NCI-H2081 treated with DMSO at 0.1 percent for 48 hours (cell line): ENCODE results near the gene DDX42.
"Not testable (repeated sequence)": the region's sequence is repeated elsewhere in the genome, so short reads cannot be mapped to it uniquely, and the experiment has no call there.

Source experiments
- DNase-seq: peaks from one replicate; lab custom pipeline; 2025; lab: John Stamatoyannopoulos, UW

DDX42 gene

GRCh38 chr17:63840591-63841349, 66.8 kb downstream of the DDX42 start:
- no peak for DNase-seq

DNA sequence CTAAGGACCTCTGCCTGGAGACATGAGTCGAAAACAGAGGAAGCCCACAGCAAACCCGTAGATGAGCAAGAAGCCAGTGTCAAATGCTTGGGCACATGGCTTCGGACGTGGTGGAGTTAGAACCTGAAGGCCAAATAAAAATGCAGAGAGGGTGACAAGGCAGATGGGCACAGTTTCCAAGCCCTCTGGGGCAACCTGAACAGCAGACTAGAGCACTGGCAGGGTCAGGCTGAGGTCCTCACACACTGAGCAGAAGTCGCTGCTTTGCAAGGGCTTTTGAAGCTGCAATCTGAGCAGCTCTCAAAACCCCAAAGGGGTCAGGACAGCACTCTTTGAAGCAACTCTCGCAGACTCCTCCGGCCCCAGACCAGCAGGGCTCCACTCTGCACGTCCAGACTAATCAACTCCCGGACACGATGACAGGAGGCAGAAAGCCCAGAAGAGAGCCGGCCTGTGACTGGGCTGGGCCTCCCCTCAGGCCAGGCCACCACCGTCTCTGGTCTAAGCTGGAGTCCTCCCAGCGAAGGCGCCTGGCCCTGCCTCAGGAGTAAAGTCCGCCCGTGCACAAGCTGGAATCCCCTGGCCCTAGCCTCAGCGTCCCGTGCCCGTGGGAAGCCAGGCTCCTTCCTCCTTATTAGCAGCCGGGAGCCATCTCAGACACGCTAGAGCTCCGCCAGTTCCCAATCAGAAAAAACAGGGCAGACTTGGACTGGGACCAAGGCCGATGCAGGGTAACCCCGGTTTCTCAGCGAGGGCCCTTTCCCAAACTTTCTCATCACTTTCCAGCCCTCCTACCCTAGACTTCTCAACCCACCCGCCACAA, 67.6 kb downstream of the DDX42 start:
- no peak for DNase-seq

DNA sequence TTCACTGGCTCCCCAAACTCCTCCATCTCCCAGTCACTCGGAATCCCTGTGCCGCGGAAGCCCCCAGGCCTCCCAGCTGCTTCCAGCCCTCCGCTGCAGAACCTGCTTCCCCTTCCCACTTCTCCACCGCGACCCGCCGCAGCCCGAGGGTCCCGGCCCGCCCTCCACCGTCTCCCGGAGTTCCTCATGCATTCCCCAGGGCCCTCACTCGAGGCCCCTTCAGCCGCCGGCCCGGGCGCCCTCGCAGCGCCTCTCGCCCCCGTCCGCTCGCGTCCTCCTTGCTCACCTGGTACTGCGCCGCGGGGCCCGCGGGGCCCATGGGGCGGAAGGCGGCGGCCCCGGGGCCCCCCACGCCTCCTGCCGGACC, 68.2 kb downstream of the DDX42 start:
- no peak for DNase-seq

DNA sequence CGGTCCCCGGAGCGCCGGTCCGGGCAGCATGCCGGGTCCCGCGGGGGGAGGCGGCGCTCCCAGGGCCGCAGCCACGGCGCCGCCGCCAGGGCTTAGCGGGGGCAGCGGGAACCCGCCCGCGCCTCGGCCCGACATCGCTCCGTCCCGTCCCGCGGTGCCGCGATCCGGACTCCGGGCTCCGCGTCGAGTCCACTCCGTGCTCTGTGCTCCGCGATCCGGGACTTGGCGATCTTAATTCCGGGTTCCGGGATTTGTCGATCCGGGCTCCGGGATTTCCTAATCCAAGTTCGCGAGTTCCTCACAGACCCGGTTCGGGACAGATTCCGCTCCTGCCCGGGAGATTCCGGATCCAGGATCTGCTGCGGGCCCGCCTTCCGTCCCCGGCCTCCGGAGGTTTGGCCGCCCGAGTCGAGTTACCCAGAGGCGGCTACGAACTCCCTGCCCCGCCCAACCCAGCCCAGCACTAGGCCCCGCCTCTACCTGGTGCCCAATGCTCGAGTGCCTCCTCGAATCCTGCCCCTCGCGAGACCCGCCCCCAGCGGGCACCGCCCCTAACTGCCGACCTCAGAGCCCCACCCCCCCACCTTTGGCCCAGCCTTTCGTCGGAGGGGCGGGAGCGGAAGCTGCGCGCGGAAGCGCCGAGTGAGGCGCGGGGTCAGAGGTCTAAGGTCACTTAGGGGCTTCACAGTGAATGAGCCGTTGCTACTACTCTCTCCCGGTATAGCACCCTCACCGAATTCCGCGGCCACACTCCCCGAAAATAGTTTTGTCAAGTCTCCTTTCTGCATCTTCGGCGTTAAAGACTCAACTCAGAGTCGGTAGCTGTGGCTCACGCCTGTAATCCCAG, 68.8 kb downstream of the DDX42 start, which contains the start of gene SMARCD2:
Gene SMARCD2 (minus strand): TSS at position 146 of the 847 bp plus-strand sequence. CDS start 11 bp downstream, at position 135.
- DNase-seq = peak; percentile 89

- not testable (repeated sequence) for DNase-seq
Observed at GRCh38 chr17:63843387-63843888, 69.5 kb downstream of the DDX42 start.

DNA sequence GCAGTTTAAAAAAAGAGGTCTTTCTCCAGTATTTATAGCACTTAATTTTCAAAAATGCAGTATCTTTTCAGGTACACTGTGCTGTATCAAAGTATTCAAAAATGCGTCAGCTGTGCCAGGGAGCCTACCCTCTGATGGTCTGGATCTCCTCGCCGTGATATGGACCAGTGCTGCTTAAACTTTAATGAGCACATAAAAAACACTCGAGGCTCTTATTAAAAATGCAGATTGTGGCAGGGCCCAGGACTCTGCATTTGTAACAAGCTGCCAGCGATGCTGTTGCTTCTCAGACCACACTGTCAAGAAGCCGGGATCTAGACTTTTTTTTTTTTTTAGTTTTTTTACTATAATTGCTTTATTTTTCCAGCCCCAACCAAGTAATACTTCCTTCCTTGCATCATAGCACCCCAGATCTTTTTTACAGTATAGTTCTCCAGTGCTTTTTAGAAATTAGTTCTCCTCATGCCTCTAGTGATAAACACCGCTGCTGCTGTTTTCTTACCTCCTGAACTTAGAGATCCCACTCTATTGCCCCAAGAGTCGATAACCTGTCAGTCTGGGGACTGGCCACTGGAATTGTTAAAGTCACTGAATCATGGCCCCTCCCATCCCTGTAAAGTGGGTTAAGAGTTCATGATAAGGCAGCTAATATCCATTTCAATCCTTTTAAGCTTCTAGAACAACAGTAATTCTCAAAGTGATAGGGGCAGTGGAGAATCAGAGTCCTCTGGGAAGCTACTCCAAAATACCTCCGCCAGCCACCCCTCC, 70.1 kb downstream of the DDX42 start:
- DNase-seq = no peak

GRCh38 chr17:63845509-63845908, 71.5 kb downstream of the DDX42 start:
- DNase-seq = no peak

DNA sequence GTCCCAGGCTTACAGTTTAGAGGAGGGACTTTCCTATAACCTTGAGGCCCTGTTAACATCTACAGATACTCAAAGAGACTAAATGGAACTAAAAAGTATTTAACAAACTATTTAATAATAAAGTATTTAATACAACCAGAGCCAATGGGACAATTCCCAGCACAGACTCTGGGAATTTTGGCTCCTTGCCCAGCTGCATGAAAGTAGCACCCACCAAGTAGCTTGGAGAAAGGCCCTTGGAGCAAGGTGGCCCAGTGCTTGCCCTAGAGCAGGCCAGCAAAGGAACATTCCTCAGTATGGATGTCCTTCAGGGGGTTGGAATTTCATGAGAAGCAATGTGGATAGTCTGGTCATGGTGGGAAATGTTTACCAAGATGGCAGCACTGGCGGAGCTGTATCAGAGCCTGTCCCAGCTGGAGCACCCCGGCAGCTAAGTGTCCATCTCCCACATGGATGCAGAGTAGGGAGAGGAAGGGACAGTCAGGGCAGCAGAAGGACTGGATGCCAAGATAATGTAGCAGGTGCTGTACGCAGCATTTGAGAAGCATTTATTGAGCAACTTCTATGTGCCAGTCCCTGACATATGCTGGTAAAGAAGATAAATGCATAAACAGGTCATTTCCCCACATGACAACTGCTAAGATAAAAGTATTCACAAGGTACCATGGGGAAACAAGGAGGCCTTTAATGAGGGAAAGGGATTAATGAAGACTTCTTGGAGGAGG, 73.7 kb downstream of the DDX42 start:
- DNase-seq = no peak

DNA sequence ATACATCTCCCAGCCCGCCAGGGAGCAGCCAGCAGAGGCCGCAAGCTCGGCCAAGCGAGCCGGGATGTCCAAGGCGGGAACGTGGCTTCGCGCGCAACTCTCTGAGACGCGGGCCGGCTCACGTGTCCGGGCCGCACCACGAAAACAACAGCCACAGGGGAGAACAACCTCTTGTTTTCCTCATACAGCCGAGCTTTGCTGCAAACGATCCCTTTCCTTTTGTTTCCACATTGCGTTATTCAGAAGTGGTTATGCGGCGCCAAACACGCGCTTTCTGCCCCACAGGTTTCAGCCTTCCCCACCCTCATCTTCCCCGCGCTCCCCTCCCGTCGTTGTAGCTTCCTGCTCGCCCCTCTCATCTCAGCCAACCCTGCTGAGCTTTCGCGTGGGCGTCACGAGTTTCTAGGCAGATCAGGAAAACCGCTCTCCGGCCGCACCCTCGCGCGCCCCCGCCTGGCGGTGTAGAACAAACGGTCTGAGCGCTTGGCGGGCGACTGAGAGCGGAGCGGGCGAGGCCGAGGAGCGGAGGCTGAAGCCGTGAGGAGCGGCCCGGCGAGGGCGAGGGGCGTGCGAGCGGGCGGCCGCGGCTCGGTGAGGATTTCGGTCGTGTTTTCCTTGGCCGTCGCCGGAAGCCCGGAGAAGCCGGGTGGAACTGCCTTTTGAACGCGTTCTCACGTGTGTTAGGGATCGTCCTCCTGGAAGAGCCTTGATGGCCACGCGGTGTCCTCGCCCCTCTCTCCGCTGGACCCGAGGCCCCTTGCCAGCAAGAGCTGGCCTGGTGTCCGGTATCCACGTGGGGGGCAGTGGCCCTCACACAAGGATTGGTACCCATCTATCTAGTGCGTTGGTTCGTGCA, 75.1 kb downstream of the DDX42 start:
- no peak for DNase-seq

- no peak for DNase-seq
Observed at GRCh38 chr17:63850401-63850800, 76.4 kb downstream of the DDX42 start.

GRCh38 chr17:63853260-63853659, 79.3 kb downstream of the DDX42 start:
- no peak for DNase-seq

DNA sequence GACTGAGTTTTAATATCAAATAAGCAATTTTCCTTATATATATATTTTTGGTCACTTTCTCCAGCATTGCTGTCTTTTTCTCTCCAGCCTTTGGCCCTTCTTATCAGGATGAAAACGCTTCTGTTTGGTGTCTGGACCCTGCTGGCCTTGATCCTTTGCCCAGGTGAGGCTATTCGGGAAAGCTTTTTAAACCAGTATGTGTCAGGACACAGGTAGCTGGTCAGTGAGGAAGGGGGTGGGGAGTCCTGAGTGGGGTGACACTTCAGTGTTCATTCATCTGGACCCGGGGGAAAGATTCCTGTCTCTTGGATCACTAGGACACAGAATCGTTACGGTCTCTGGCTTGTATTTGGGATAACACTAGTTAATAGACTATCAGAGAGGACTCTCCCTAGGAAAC, 80.7 kb downstream of the DDX42 start:
- no peak for DNase-seq

DNA sequence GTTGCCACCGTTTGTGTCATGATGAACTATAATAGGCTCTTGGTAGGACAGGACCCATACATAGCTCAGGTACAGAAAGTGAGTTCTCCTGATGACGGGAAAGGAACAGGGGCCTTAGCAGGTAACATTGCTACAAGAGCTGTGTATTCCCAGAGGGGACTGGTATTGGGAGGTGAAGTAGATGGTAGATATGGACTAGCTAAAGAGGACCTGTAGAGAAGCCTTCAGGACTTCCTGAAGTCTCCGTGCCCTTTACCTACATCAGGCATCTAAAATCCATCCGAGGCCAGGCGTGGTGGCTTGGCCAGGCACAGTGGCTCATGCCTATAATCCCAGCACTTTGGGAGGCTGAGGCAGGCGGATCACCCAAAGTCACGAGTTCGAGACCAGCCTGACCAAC, 81.2 kb downstream of the DDX42 start:
- no peak for DNase-seq

DNA sequence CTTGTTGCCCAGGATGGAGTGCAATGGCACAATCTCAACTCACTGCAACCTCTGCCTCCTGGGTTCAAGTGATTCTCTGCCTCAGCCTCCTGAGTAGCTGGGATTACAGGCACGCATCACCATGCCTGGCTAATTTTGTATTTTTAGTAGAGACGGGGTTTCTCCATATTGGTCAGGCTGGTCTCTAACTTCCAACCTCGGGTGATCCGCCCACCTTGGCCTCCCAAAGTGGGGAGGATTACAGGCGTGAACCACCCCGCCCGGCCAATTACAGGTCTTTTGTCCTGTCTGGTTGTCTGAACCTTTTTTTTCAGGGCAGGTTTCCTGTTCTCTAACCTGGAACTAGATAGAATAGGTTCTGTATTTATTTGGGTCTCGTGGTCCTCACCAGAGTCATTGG, 82.5 kb downstream of the DDX42 start:
- not testable (repeated sequence) for DNase-seq

DNA sequence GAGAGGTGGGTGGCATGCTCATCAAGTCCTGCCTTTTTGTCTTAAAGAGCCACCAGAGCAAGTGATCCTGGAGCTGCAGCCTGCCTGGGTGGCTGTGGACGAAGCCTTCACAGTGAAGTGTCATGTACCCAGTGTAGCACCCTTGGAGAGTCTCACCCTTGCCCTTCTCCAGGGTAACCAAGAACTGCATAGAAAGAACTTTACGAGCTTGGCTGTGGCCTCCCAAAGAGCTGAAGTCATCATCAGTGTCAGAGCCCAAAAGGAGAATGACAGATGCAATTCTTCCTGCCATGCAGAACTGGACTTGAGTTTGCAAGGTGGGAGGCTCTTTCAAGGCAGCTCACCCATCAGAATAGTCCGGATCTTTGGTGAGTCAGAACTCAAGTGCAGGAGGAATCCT, 85.3 kb downstream of the DDX42 start:
- no peak for DNase-seq

GRCh38 chr17:63866625-63867024, 92.7 kb downstream of the DDX42 start:
- not testable (repeated sequence) for DNase-seq
